Neural progenitor cell (in vitro differentiated cells): ENCODE results near the gene NATD1.

Experiments used
- CTCF ChIP-seq: fragments of 200-600 bp; sonication (generic); IDR thresholded peaks from 2 replicates; pipeline ENCODE4 v1.5.1; 2017; ENCODE audit warnings: antibody characterized with exemption, mild to moderate bottlenecking
- EZH2phosphoT487 ChIP-seq: fragments of 200-600 bp; sonication (generic); IDR thresholded peaks from 2 replicates; pipeline ENCODE4 v1.6.1; 2017; ENCODE audit warnings: antibody characterized with exemption

- TF ChIP-seq EZH2phosphoT487 = no peak
- TF ChIP-seq CTCF = no peak
These were observed 34.7 kb upstream of the NATD1 start for GRCh38 chr17:21287703-21288449.
